Esophagus (tissue), 2 donors: ENCODE data around the gene PATZ1. TPM values are rescaled to one million over a fixed set of nuclear protein-coding genes. Genes with fewer than 3 reads are reported as not detected.
A peak's percentile ranks its signal among the peaks of the same experiment; 100 is the strongest.

ENCODE experiments used
- H3K27ac ChIP-seq, 2 donors: one replicate each; pipeline ENCODE4 v1.5.1; 2013; ENCODE audit warnings: low read depth in 2 of 2, mild to moderate bottlenecking in 2 of 2, inconsistent platforms in 1 of 2, low read length in 1 of 2, moderate library complexity in 1 of 2
- H3K27me3 ChIP-seq, 2 donors: one replicate each; pipeline ENCODE4 v1.6.1; 2013; ENCODE audit warnings: low read length in 2 of 2, control low read depth in 1 of 2, mild to moderate bottlenecking in 1 of 2; ENCODE audit not compliant: insufficient read depth in 2 of 2, control insufficient read depth in 1 of 2
- H3K36me3 ChIP-seq, 2 donors: one replicate each; pipeline ENCODE4 v1.6.1; 2013; ENCODE audit warnings: low read length in 1 of 2; ENCODE audit not compliant: control insufficient read depth in 2 of 2, insufficient read depth in 2 of 2
- H3K4me1 ChIP-seq, 2 donors: one replicate each; pipeline ENCODE4 v1.6.1; 2013; ENCODE audit warnings: low read length in 1 of 2; ENCODE audit not compliant: control insufficient read depth in 2 of 2, insufficient read depth in 2 of 2
- H3K4me3 ChIP-seq, 2 donors: one replicate each; pipeline ENCODE4 v1.5.1; 2013; ENCODE audit warnings: low read length in 2 of 2, mild to moderate bottlenecking in 2 of 2, low read depth in 1 of 2, moderate library complexity in 1 of 2
- H3K9me3 ChIP-seq, 2 donors: one replicate each; pipeline ENCODE4 v1.6.1; 2013; ENCODE audit warnings: mild to moderate bottlenecking in 2 of 2, low read depth in 1 of 2, low read length in 1 of 2, moderate library complexity in 1 of 2; ENCODE audit not compliant: control insufficient read depth in 2 of 2, insufficient read depth in 1 of 2
- WGBS, 2 donors: extraction: QIAGEN DNeasy Blood & Tissue Kit; methylation state at CpG; one replicate each; pipeline ENCODE4 v1.1.7; 2013; 5-methylcytosine and 5-hydroxymethylcytosine counted together
- polyA plus RNA-seq, 2 donors: library from polyadenylated mRNA; stranded (reverse); fragments of 200-250 nt; gene quantifications; one replicate each; pipeline ENCODE4 v1.2.3, GENCODE V29; 2013
- donor health status: healthy with polysubstance abuse.
- donor health status: Bipolar disorder and iron deficiency.

PATZ1 gene
- polyA plus RNA-seq, 2 donors, result 5.2 to 6.0 TPM

DNA sequence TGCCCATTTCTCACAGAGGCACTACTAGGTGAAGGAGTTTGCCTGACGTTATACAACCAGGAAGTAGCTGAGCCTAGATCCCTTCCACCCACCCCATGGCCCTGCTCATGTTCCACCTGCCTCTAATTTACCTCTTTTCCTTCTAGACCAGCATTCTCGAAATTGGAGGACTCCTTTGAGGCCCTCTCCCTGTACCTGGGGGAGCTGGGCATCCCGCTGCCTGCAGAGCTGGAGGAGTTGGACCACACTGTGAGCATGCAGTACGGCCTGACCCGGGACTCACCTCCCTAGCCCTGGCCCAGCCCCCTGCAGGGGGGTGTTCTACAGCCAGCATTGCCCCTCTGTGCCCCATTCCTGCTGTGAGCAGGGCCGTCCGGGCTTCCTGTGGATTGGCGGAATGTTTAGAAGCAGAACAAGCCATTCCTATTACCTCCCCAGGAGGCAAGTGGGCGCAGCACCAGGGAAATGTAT, 68.0 kb downstream of the PATZ1 start:
- H3K4me3 ChIP-seq, result no peak overlapping the region
- H3K4me1 ChIP-seq, result peaks cover 0 to 11% of the 10 kb centered on the region in 2 donors
- H3K27ac ChIP-seq, result peak overlapping the region; percentile 72 to 81
- H3K36me3 ChIP-seq, result peaks cover 24 to 39% of the 10 kb centered on the region in 2 donors
- H3K27me3 ChIP-seq, result no peaks in the 10 kb centered on the region
- H3K9me3 ChIP-seq, result no peaks in the 10 kb centered on the region
- WGBS, 2 donors, result 80 to 81% methylated on average over 9 of the region's 9 CpGs

DNA sequence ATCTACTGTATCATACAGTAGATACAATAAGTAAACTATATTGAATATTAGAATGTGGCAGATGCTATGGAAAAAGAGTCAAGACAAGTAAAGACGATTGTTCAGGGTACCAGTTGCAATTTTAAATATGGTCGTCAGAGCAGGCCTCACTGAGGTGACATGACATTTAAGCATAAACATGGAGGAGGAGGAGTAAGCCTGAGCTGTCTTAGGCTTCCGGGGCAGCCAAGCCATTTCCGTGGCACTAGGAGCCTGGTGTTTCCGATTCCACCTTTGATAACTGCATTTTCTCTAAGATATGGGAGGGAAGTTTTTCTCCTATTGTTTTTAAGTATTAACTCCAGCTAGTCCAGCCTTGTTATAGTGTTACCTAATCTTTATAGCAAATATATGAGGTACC, 68.4 kb downstream of the PATZ1 start:
- WGBS, 2 donors, result 70 to 89% methylated on average over 5 of the region's 5 CpGs

DNA sequence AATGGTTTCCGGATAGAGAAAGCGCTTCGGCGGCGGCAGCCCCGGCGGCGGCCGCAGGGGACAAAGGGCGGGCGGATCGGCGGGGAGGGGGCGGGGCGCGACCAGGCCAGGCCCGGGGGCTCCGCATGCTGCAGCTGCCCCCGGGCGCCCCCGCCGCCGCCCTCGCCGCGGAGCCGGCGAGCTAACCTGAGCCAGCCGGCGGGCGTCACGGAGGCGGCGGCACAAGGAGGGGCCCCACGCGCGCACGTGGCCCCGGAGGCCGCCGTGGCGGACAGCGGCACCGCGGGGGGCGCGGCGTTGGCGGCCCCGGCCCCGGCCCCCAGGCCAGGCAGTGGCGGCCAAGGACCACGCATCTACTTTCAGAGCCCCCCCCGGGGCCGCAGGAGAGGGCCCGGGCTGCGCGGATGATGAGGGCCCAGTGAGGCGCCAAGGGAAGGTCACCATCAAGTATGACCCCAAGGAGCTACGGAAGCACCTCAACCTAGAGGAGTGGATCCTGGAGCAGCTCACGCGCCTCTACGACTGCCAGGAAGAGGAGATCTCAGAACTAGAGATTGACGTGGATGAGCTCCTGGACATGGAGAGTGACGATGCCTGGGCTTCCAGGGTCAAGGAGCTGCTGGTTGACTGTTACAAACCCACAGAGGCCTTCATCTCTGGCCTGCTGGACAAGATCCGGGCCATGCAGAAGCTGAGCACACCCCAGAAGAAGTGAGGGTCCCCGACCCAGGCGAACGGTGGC, 69.5 kb downstream of the PATZ1 start:
- Histone ChIP-seq H3K4me1 (peaks cover 0 to 11% of the 10 kb centered on the region in 2 donors), H3K4me3 (no peak overlapping the region), H3K36me3 (peaks cover 16 to 38% of the 10 kb centered on the region in 2 donors), H3K9me3 (no peaks in the 10 kb centered on the region), H3K27me3 (no peaks in the 10 kb centered on the region), H3K27ac (no peak overlapping the region)
- 92 to 94% methylated on average over 48 to 69 of the region's 69 CpGs for WGBS, 2 donors

More for the DNA sequence above, 68.4 kb downstream of the PATZ1 start:
- Histone ChIP-seq H3K9me3 (no peaks in the 10 kb centered on the region), H3K27me3 (no peaks in the 10 kb centered on the region), H3K4me1 (peaks cover 0 to 11% of the 10 kb centered on the region in 2 donors), H3K4me3 (no peak overlapping the region), H3K27ac (peak overlapping the region; percentile 72 to 81), H3K36me3 (peaks cover 24 to 38% of the 10 kb centered on the region in 2 donors)

Other genes starting within 250 kb of the PATZ1 start
- 100 to 1,000 TPM in 1 of 2 donors, 10 to 100 TPM in 1; 41.1 to 127 TPM for gene SELENOM, start 238.8 kb downstream of the PATZ1 start, polyA plus RNA-seq
- 1 to 10 TPM; 1.6 to 3.3 TPM for gene INPP5J, start 223.4 kb downstream of the PATZ1 start, polyA plus RNA-seq
- gene PLA2G3, start 205.8 kb downstream of the PATZ1 start, polyA plus RNA-seq, result 10 to 100 TPM in 1 of 2 donors, 1 to 10 TPM in 1; 5.3 to 13.1 TPM
- gene RNF185, start 186.2 kb downstream of the PATZ1 start, polyA plus RNA-seq, result 10 to 100 TPM; 14.4 to 22.4 TPM
- 10 to 100 TPM; 43.5 to 57.4 TPM for gene LIMK2, start 134.0 kb downstream of the PATZ1 start, polyA plus RNA-seq
- gene PIK3IP1, start 53.9 kb downstream of the PATZ1 start, polyA plus RNA-seq, result 10 to 100 TPM; 11.5 to 15.5 TPM
- 10 to 100 TPM; 22.7 to 30.8 TPM for gene DRG1, start 53.3 kb upstream of the PATZ1 start, polyA plus RNA-seq
- 10 to 100 TPM in 1 of 2 donors, 1 to 10 TPM in 1; 7.8 to 11.0 TPM for gene EIF4ENIF1, start 143.5 kb upstream of the PATZ1 start, polyA plus RNA-seq
- gene SFI1, start 150.2 kb upstream of the PATZ1 start, polyA plus RNA-seq, result 10 to 100 TPM; 10.5 to 27.1 TPM